HepG2 (cell line): ENCODE data around the gene ELP5. TPM values are rescaled to one million over a fixed set of nuclear protein-coding genes. Genes with fewer than 3 reads are reported as not detected.

ENCODE experiments used
- NFKB2 ChIP-seq: sonication (generic); formaldehyde crosslinking; IDR thresholded peaks from 2 replicates; pipeline ENCODE4 v1.4.0; 2020; ENCODE audit warnings: missing genetic modification reagents, borderline replicate concordance
- NR1H2 ChIP-seq: sonication (generic); formaldehyde crosslinking; IDR thresholded peaks from 2 replicates; pipeline ENCODE4 v1.8.1; 2022; ENCODE audit warnings: low read depth, missing genetic modification reagents, borderline replicate concordance
- NR3C1 ChIP-seq: sonication (generic); formaldehyde crosslinking; IDR thresholded peaks from 2 replicates; pipeline ENCODE4 v1.4.0; 2020; ENCODE audit warnings: missing genetic modification reagents
- PHB2 ChIP-seq: fragments of 450-650 bp; IDR thresholded peaks from 2 replicates; pipeline ENCODE4 v1.6.1; 2018; ENCODE audit not compliant: partially characterized antibody
- PITX1 ChIP-seq: sonication (generic); formaldehyde crosslinking; IDR thresholded peaks from 2 replicates; pipeline ENCODE4 v1.5.1; 2020; ENCODE audit warnings: mild to moderate bottlenecking, missing genetic modification reagents
- PTBP1 ChIP-seq: fragments of 200-400 bp; formaldehyde crosslinking; IDR thresholded peaks from 2 replicates; pipeline ENCODE4 v1.6.1; 2018; ENCODE audit warnings: low read length, low read depth; ENCODE audit not compliant: poor library complexity, severe bottlenecking
- SNAI1 ChIP-seq: sonication (generic); formaldehyde crosslinking; IDR thresholded peaks from 2 replicates; pipeline ENCODE4 v1.5.0; 2020; ENCODE audit warnings: mild to moderate bottlenecking, missing genetic modification reagents, borderline replicate concordance
- SUZ12 ChIP-seq: fragments of 150-350 bp; IDR thresholded peaks from 2 replicates; pipeline ENCODE4 v1.6.1; 2014; ENCODE audit warnings: low read depth, low read length
- TBP ChIP-seq: sonication (generic); formaldehyde crosslinking; IDR thresholded peaks from 2 replicates; pipeline ENCODE4 v1.5.0; 2020; ENCODE audit warnings: missing genetic modification reagents
- ZKSCAN5 ChIP-seq: sonication (generic); formaldehyde crosslinking; IDR thresholded peaks from 2 replicates; pipeline ENCODE4 v1.5.1; 2020; ENCODE audit warnings: mild to moderate bottlenecking, missing genetic modification reagents
- ZNF230 ChIP-seq: sonication (generic); formaldehyde crosslinking; IDR thresholded peaks from 2 replicates; pipeline ENCODE4 v1.4.0; 2020; ENCODE audit warnings: mild to moderate bottlenecking, missing genetic modification reagents
- ZNF264 ChIP-seq: sonication (generic); formaldehyde crosslinking; IDR thresholded peaks from 2 replicates; pipeline ENCODE4 v1.4.0; 2020; ENCODE audit warnings: missing genetic modification reagents
- ZNF772 ChIP-seq: sonication (generic); formaldehyde crosslinking; IDR thresholded peaks from 2 replicates; pipeline ENCODE4 v1.5.0; 2020; ENCODE audit warnings: mild to moderate bottlenecking, missing genetic modification reagents
- ZNF777 ChIP-seq: sonication (generic); formaldehyde crosslinking; IDR thresholded peaks from 2 replicates; pipeline ENCODE4 v1.4.0; 2020; ENCODE audit warnings: missing genetic modification reagents
- ZNF839 ChIP-seq: sonication (generic); formaldehyde crosslinking; IDR thresholded peaks from 2 replicates; pipeline ENCODE4 v1.4.0; 2020; ENCODE audit warnings: missing genetic modification reagents, mild to moderate bottlenecking, borderline replicate concordance
- polyA plus RNA-seq, 8 experiments: library from polyadenylated mRNA; depleted of rRNA in 3 of 8; stranded (reverse) in 7 of 8; unstranded in 1 of 8; fragments of >200 nt; fragmentation: Illumina TruSeq in 4 of 8; extraction: Trizol in 4 of 8; gene quantifications; 2 replicates each; pipeline versions ENCODE4 v1.2.1 to v1.2.3, GENCODE V29; 2011 to 2016; ENCODE audit warnings: low read depth in 4 of 8, missing spikeins in 1 of 8, mixed read lengths in 1 of 8; ENCODE audit not compliant: insufficient read depth in 1 of 8
- total RNA-seq, 5 experiments: library from RNA; depleted of rRNA; stranded (reverse); fragments of >200 nt; fragmentation: Illumina TruSeq; extraction: Trizol; gene quantifications; 2 replicates each; pipeline ENCODE4 v1.2.3, GENCODE V29; 2016; ENCODE audit warnings: low read depth in 1 of 5
- TF ChIP-seq, protein P1 (sequence below): sonication (generic); formaldehyde crosslinking; IDR thresholded peaks from 2 replicates; pipeline ENCODE4 v1.5.1; 2020; ENCODE audit warnings: mild to moderate bottlenecking, missing genetic modification reagents, borderline replicate concordance
- TF ChIP-seq, protein P2 (sequence below): IDR thresholded peaks from 2 replicates; pipeline ENCODE4 v1.6.1; 2012; ENCODE audit warnings: low read depth, low read length, improper control_type of control experiment
- TF ChIP-seq, protein P3 (sequence below): sonication (generic); formaldehyde crosslinking; IDR thresholded peaks from 2 replicates; pipeline ENCODE4 v1.4.0; 2020; ENCODE audit warnings: mild to moderate bottlenecking, low read depth, missing genetic modification reagents
- TF ChIP-seq, protein P4 (sequence below): sonication (generic); formaldehyde crosslinking; IDR thresholded peaks from 2 replicates; pipeline ENCODE4; 2020; ENCODE audit warnings: missing genetic modification reagents, mild to moderate bottlenecking, borderline replicate concordance
- TF ChIP-seq, protein P5 (sequence below): sonication (generic); formaldehyde crosslinking; IDR thresholded peaks from 2 replicates; pipeline ENCODE4 v1.5.0; 2020; ENCODE audit warnings: mild to moderate bottlenecking, low read depth, missing genetic modification reagents, borderline replicate concordance

Gene ELP5
- total and polyA plus RNA-seq, 2 of the 13 experiments (the other 11 are each of a cell fraction or from before 2014, with no cell fraction given): 67.6 to 69.8 TPM

DNA sequence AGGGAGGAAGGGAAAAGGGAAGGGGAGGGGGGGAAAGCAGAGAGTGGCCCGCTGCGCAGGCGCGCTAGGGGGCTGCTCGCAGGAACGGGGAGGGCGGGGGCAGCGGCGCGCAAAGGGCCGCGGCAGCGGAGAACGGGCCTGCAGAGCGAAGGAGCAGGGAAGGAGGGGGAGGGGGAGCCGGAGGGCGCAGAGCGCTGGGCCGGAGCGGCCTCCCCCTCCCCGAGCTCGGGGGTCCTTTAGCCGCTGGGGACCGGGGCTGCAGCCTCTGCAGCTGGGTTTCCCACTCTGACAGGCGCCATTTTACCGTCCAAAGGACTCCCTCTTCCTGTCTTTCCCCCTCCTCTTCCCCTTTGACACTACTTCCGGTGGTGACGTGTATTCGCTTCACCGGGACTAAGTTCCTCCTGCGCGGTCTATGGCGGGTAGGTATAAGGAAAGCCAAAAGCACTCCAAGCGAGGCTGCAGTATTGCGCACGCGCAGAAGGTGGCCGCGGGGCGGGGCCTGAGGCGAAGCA lies 297 bp upstream of the ELP5 start, which contains the start of gene CTDNEP1 (continued):
- no peak for TF ChIP-seq ZNF230 (CRISPR knock-in tag)
- no peak for TF ChIP-seq TBP (CRISPR knock-in tag)
- TF ChIP-seq, protein P1, sequence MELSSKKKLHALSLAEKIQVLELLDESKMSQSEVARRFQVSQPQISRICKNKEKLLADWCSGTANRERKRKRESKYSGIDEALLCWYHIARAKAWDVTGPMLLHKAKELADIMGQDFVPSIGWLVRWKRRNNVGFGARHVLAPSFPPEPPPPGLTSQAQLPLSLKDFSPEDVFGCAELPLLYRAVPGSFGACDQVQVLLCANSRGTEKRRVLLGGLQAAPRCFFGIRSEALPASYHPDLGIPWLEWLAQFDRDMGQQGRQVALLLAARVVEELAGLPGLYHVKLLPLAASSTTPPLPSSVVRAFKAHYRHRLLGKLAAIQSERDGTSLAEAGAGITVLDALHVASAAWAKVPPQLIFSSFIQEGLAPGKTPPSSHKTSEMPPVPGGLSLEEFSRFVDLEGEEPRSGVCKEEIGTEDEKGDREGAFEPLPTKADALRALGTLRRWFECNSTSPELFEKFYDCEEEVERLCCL (CRISPR knock-in tag): no peak
- TF ChIP-seq ZKSCAN5 (CRISPR knock-in tag): no peak
- no peak for TF ChIP-seq NR3C1
- TF ChIP-seq ZNF264 (CRISPR knock-in tag): no peak
- no peak for TF ChIP-seq ZNF839 (CRISPR knock-in tag)
- TF ChIP-seq, protein P2, sequence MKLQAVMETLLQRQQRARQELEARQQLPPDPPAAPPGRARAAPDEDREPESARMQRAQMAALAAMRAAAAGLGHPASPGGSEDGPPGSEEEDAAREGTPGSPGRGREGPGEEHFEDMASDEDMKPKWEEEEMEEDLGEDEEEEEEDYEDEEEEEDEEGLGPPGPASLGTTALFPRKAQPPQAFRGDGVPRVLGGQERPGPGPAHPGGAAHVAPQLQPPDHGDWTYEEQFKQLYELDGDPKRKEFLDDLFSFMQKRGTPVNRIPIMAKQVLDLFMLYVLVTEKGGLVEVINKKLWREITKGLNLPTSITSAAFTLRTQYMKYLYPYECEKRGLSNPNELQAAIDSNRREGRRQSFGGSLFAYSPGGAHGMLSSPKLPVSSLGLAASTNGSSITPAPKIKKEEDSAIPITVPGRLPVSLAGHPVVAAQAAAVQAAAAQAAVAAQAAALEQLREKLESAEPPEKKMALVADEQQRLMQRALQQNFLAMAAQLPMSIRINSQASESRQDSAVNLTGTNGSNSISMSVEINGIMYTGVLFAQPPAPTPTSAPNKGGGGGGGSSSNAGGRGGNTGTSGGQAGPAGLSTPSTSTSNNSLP: no peak
- no peak for TF ChIP-seq PHB2
- TF ChIP-seq ZNF777 (CRISPR knock-in tag): no peak
- TF ChIP-seq, protein P3, sequence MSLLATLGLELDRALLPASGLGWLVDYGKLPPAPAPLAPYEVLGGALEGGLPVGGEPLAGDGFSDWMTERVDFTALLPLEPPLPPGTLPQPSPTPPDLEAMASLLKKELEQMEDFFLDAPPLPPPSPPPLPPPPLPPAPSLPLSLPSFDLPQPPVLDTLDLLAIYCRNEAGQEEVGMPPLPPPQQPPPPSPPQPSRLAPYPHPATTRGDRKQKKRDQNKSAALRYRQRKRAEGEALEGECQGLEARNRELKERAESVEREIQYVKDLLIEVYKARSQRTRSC (CRISPR knock-in tag): no peak
- no peak for TF ChIP-seq NR1H2 (CRISPR knock-in tag)
- TF ChIP-seq, protein P4, sequence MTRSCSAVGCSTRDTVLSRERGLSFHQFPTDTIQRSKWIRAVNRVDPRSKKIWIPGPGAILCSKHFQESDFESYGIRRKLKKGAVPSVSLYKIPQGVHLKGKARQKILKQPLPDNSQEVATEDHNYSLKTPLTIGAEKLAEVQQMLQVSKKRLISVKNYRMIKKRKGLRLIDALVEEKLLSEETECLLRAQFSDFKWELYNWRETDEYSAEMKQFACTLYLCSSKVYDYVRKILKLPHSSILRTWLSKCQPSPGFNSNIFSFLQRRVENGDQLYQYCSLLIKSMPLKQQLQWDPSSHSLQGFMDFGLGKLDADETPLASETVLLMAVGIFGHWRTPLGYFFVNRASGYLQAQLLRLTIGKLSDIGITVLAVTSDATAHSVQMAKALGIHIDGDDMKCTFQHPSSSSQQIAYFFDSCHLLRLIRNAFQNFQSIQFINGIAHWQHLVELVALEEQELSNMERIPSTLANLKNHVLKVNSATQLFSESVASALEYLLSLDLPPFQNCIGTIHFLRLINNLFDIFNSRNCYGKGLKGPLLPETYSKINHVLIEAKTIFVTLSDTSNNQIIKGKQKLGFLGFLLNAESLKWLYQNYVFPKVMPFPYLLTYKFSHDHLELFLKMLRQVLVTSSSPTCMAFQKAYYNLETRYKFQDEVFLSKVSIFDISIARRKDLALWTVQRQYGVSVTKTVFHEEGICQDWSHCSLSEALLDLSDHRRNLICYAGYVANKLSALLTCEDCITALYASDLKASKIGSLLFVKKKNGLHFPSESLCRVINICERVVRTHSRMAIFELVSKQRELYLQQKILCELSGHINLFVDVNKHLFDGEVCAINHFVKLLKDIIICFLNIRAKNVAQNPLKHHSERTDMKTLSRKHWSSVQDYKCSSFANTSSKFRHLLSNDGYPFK (CRISPR knock-in tag): peak; percentile 98
- no peak for TF ChIP-seq SUZ12
- TF ChIP-seq SNAI1 (CRISPR knock-in tag): no peak
- TF ChIP-seq ZNF772 (CRISPR knock-in tag): no peak
- no peak for TF ChIP-seq NFKB2
- TF ChIP-seq, protein P5, sequence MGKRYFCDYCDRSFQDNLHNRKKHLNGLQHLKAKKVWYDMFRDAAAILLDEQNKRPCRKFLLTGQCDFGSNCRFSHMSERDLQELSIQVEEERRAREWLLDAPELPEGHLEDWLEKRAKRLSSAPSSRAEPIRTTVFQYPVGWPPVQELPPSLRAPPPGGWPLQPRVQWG (CRISPR knock-in tag): no peak
- no peak for TF ChIP-seq PITX1 (CRISPR knock-in tag)
- TF ChIP-seq PTBP1: no peak
